ENCODE results near the gene LIME1.

DNA sequence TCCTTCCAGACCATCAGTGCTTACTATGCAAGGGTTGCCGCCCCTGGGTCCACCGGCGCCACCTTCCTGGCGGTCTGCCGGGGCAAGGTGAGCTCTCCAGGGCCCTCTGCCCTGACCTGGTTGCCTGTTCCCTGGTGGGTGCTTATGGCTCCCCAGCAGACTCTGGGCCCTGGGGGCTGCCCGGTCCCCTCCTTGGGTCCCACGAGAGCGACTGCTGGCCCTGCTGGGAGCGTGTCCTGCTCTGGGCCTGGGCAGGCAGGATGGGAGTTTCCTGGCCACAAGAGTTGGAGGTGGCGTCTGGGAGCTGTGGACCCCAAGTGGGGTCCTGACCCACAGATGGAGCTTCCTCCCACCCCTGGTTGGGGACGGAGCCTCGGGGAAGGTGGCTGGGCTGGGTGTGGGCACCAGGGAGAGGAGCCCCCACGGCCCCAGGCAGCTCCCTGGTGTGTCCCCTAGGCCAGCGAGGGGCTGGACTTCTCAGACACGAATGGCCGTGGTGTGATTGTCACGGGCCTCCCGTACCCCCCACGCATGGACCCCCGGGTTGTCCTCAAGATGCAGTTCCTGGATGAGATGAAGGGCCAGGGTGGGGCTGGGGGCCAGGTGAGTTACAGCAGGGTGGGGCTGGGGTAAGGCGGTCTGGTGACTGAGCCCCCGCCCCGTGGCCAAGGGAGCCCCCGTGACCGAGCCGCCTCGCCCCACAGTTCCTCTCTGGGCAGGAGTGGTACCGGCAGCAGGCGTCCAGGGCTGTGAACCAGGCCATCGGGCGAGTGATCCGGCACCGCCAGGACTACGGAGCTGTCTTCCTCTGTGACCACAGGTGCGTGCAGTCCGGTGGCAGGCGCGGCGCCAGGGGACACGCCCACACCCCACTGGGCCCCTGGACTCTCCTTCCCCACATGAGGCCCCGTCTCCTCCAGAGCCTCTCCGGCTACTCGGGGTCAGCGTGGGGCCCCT, 47.1 kb upstream of the LIME1 start:
- no peak for TF ChIP-seq POLR2A (IDR thresholded peaks at IDR 0.05)
- TF ChIP-seq EP300 (IDR thresholded peaks at IDR 0.05) = no peak
- TF ChIP-seq, protein P1, sequence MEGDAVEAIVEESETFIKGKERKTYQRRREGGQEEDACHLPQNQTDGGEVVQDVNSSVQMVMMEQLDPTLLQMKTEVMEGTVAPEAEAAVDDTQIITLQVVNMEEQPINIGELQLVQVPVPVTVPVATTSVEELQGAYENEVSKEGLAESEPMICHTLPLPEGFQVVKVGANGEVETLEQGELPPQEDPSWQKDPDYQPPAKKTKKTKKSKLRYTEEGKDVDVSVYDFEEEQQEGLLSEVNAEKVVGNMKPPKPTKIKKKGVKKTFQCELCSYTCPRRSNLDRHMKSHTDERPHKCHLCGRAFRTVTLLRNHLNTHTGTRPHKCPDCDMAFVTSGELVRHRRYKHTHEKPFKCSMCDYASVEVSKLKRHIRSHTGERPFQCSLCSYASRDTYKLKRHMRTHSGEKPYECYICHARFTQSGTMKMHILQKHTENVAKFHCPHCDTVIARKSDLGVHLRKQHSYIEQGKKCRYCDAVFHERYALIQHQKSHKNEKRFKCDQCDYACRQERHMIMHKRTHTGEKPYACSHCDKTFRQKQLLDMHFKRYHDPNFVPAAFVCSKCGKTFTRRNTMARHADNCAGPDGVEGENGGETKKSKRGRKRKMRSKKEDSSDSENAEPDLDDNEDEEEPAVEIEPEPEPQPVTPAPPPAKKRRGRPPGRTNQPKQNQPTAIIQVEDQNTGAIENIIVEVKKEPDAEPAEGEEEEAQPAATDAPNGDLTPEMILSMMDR (IDR thresholded peaks at IDR 0.05) = no peak

Data from suprapubic skin (tissue), 3 donors.